GM21447 (cell line): ENCODE data around the gene CFAP410.

Source experiments
- ATAC-seq: cut with Tn5 transposase; IDR thresholded peaks from one replicate; pipeline ENCODE4 v1.9.1; 2021; ENCODE audit not compliant: unreplicated experiment

Gene CFAP410

GRCh38 chr21:44331650-44332307, 7.4 kb downstream of the CFAP410 start:
- no peak for ATAC-seq

GRCh38 chr21:44331209-44331608, 8.0 kb downstream of the CFAP410 start:
- no peak for ATAC-seq

GRCh38 chr21:44330698-44331097, 8.5 kb downstream of the CFAP410 start:
- ATAC-seq = no peak

GRCh38 chr21:44329971-44330681, 9.1 kb downstream of the CFAP410 start:
- no peak for ATAC-seq

- ATAC-seq = no peak
These were observed 9.9 kb downstream of the CFAP410 start for GRCh38 chr21:44329086-44329889.

GRCh38 chr21:44328242-44328895, 10.8 kb downstream of the CFAP410 start:
- no peak for ATAC-seq

GRCh38 chr21:44327603-44327974, 11.6 kb downstream of the CFAP410 start:
- no peak for ATAC-seq

- ATAC-seq = no peak
These were observed 12.2 kb downstream of the CFAP410 start for GRCh38 chr21:44326716-44327602.

GRCh38 chr21:44326272-44326647, 12.9 kb downstream of the CFAP410 start:
- ATAC-seq = no peak

- no peak for ATAC-seq
These were observed 13.6 kb downstream of the CFAP410 start for GRCh38 chr21:44325386-44326271.

- no peak for ATAC-seq
These were observed 14.4 kb downstream of the CFAP410 start for GRCh38 chr21:44324854-44325107.

- ATAC-seq = no peak
These were observed 14.9 kb downstream of the CFAP410 start for GRCh38 chr21:44324106-44324853.

GRCh38 chr21:44323591-44323990, 15.6 kb downstream of the CFAP410 start:
- no peak for ATAC-seq

GRCh38 chr21:44322621-44323325, 16.4 kb downstream of the CFAP410 start:
- ATAC-seq = no peak

- ATAC-seq = no peak
These were observed 17.2 kb downstream of the CFAP410 start for GRCh38 chr21:44321846-44322450.

GRCh38 chr21:44320847-44321246, 18.3 kb downstream of the CFAP410 start:
- ATAC-seq = no peak

GRCh38 chr21:44319407-44320065, 19.7 kb downstream of the CFAP410 start:
- ATAC-seq = no peak
